PC-9 (cell line): Measurements from ENCODE around the gene GOLIM4.

Experiments
- EZH2 ChIP-seq: fragments of 200-600 bp; sonication (generic); IDR thresholded peaks from 2 replicates; pipeline ENCODE4 v1.8.0; 2017; ENCODE audit warnings: antibody characterized with exemption, low read depth
- TF ChIP-seq, protein P1 (sequence below): fragments of 200-600 bp; sonication (generic); conservative IDR thresholded peaks from 2 replicates; pipeline ENCODE4 v1.6.1; 2017; ENCODE audit warnings: mixed run types, antibody characterized with exemption, mild to moderate bottlenecking, moderate library complexity

DNA sequence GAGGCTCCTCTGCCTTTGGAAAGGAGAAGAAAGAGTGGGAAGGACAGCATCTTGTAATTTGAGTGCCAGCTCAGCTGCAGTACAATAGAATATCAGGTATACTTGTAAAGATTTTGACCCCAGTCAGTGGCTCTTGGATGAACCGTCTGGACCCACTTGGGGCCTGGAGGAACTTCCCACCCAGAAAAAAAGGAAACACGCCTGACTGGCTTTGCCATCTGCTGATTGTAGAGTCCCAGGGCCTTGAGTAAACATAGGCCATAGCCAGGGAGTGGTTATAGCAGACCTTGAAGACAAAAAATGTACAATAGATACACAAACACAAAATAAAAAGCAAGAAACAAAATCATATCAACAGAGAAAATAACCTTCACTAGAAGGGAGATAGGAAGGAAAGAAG, 112.1 kb downstream of the GOLIM4 start:
- TF ChIP-seq, protein P1, sequence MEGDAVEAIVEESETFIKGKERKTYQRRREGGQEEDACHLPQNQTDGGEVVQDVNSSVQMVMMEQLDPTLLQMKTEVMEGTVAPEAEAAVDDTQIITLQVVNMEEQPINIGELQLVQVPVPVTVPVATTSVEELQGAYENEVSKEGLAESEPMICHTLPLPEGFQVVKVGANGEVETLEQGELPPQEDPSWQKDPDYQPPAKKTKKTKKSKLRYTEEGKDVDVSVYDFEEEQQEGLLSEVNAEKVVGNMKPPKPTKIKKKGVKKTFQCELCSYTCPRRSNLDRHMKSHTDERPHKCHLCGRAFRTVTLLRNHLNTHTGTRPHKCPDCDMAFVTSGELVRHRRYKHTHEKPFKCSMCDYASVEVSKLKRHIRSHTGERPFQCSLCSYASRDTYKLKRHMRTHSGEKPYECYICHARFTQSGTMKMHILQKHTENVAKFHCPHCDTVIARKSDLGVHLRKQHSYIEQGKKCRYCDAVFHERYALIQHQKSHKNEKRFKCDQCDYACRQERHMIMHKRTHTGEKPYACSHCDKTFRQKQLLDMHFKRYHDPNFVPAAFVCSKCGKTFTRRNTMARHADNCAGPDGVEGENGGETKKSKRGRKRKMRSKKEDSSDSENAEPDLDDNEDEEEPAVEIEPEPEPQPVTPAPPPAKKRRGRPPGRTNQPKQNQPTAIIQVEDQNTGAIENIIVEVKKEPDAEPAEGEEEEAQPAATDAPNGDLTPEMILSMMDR, result no peak
- no peak for TF ChIP-seq EZH2
